ENCODE measurements around the gene TMEM176B.

The TMEM176B gene

GRCh38 chr7:150753826-150754603 is 46.1 kb downstream of the TMEM176B start:
- Histone ChIP-seq H3K27ac (ENCODE audit: insufficient read depth, low read depth, low read length, poor library complexity, severe bottlenecking) (no peak overlapping the region), H3K4me1 (ENCODE audit: control insufficient read depth, insufficient read depth, low read length) (no peaks in the 10 kb centered on the region), H3K9me3 (ENCODE audit: control insufficient read depth, low read length) (no peaks in the 10 kb centered on the region), H3K4me3 (ENCODE audit: insufficient read depth, low read depth, low read length) (no peak overlapping the region), H3K36me3 (ENCODE audit: control insufficient read depth, insufficient read depth, low read length) (no peaks in the 10 kb centered on the region), H3K27me3 (ENCODE audit: control insufficient read depth, insufficient read depth, low read length, poor library complexity, severe bottlenecking) (peaks cover 16% of the 10 kb centered on the region)
- WGBS, 2 experiments = 31 to 37% methylated on average over 3 of the region's 3 CpGs

- Histone ChIP-seq H3K36me3 (ENCODE audit: control insufficient read depth, insufficient read depth, low read length) (no peaks in the 10 kb centered on the region), H3K4me1 (ENCODE audit: control insufficient read depth, insufficient read depth, low read length) (no peaks in the 10 kb centered on the region), H3K9me3 (ENCODE audit: control insufficient read depth, low read length) (no peaks in the 10 kb centered on the region), H3K27ac (ENCODE audit: insufficient read depth, low read depth, low read length, poor library complexity, severe bottlenecking) (no peak overlapping the region), H3K4me3 (ENCODE audit: insufficient read depth, low read depth, low read length) (no peak overlapping the region), H3K27me3 (ENCODE audit: control insufficient read depth, insufficient read depth, low read length, poor library complexity, severe bottlenecking) (peaks cover 22% of the 10 kb centered on the region)
- 79 to 83% methylated on average over 6 of the region's 6 CpGs for WGBS, 2 experiments
Measured at GRCh38 chr7:150753239-150753638, 46.9 kb downstream of the TMEM176B start.

- Histone ChIP-seq H3K27me3 (ENCODE audit: control insufficient read depth, insufficient read depth, low read length, poor library complexity, severe bottlenecking) (peaks cover 34% of the 10 kb centered on the region), H3K4me3 (ENCODE audit: insufficient read depth, low read depth, low read length) (no peak overlapping the region), H3K9me3 (ENCODE audit: control insufficient read depth, low read length) (no peaks in the 10 kb centered on the region), H3K27ac (ENCODE audit: insufficient read depth, low read depth, low read length, poor library complexity, severe bottlenecking) (no peak overlapping the region), H3K36me3 (ENCODE audit: control insufficient read depth, insufficient read depth, low read length) (no peaks in the 10 kb centered on the region), H3K4me1 (ENCODE audit: control insufficient read depth, insufficient read depth, low read length) (no peaks in the 10 kb centered on the region)
- WGBS, 2 experiments = 67 to 79% methylated on average over 2 of the region's 2 CpGs
Measured at GRCh38 chr7:150751702-150752101, 48.5 kb downstream of the TMEM176B start.

GRCh38 chr7:150748376-150748775 is 51.8 kb downstream of the TMEM176B start:
- H3K27ac ChIP-seq (ENCODE audit: insufficient read depth, low read depth, low read length, poor library complexity, severe bottlenecking) = no peak overlapping the region
- no peaks in the 10 kb centered on the region for H3K4me1 ChIP-seq (ENCODE audit: control insufficient read depth, insufficient read depth, low read length)
- H3K27me3 ChIP-seq (ENCODE audit: control insufficient read depth, insufficient read depth, low read length, poor library complexity, severe bottlenecking) = peaks cover 54% of the 10 kb centered on the region
- H3K4me3 ChIP-seq (ENCODE audit: insufficient read depth, low read depth, low read length) = no peak overlapping the region
- H3K36me3 ChIP-seq (ENCODE audit: control insufficient read depth, insufficient read depth, low read length) = no peaks in the 10 kb centered on the region
- whole genome bisulfite sequencing, 2 experiments = 58 to 71% methylated on average over 4 of the region's 4 CpGs
- H3K9me3 ChIP-seq (ENCODE audit: control insufficient read depth, low read length) = no peaks in the 10 kb centered on the region

DNA sequence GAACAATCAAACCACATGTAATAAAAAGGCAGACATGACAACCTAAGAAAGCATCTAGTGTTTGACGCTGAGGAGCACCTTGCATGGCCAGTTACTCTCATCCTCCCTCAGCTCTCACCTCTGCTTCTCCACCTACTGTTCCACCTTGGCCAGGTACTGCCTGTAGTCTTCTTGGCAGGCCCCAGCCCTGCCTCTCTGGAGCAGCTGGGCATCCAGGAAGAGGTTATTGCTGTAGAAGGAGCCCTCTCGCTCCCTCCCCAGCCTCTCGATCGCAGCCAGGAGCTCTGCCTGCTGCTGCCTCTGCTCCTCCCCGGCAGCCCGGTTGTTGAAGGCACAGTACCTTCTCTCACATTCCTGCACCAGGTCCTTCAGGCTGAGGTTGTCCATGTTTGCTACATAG is 53.2 kb downstream of the TMEM176B start:
- Histone ChIP-seq H3K27ac (ENCODE audit: insufficient read depth, low read depth, low read length, poor library complexity, severe bottlenecking) (no peak overlapping the region), H3K9me3 (ENCODE audit: control insufficient read depth, low read length) (no peaks in the 10 kb centered on the region), H3K4me3 (ENCODE audit: insufficient read depth, low read depth, low read length) (no peak overlapping the region), H3K4me1 (ENCODE audit: control insufficient read depth, insufficient read depth, low read length) (no peaks in the 10 kb centered on the region), H3K27me3 (ENCODE audit: control insufficient read depth, insufficient read depth, low read length, poor library complexity, severe bottlenecking) (peaks cover 69% of the 10 kb centered on the region), H3K36me3 (ENCODE audit: control insufficient read depth, insufficient read depth, low read length) (no peaks in the 10 kb centered on the region)
- WGBS, 2 experiments = 89% methylated on average over 6 of the region's 6 CpGs

GRCh38 chr7:150745876-150746275 is 54.3 kb downstream of the TMEM176B start:
- Histone ChIP-seq H3K4me1 (ENCODE audit: control insufficient read depth, insufficient read depth, low read length) (no peaks in the 10 kb centered on the region), H3K36me3 (ENCODE audit: control insufficient read depth, insufficient read depth, low read length) (no peaks in the 10 kb centered on the region), H3K9me3 (ENCODE audit: control insufficient read depth, low read length) (no peaks in the 10 kb centered on the region), H3K4me3 (ENCODE audit: insufficient read depth, low read depth, low read length) (no peak overlapping the region), H3K27ac (ENCODE audit: insufficient read depth, low read depth, low read length, poor library complexity, severe bottlenecking) (no peak overlapping the region), H3K27me3 (ENCODE audit: control insufficient read depth, insufficient read depth, low read length, poor library complexity, severe bottlenecking) (peaks cover 79% of the 10 kb centered on the region)
- 76% methylated on average over 3 of the region's 3 CpGs for WGBS, 2 experiments

- peaks cover 82% of the 10 kb centered on the region for H3K27me3 ChIP-seq (ENCODE audit: control insufficient read depth, insufficient read depth, low read length, poor library complexity, severe bottlenecking)
- 79 to 86% methylated on average over 5 of the region's 5 CpGs for WGBS, 2 experiments
- no peaks in the 10 kb centered on the region for H3K4me1 ChIP-seq (ENCODE audit: control insufficient read depth, insufficient read depth, low read length)
- no peak overlapping the region for H3K27ac ChIP-seq (ENCODE audit: insufficient read depth, low read depth, low read length, poor library complexity, severe bottlenecking)
- no peaks in the 10 kb centered on the region for H3K36me3 ChIP-seq (ENCODE audit: control insufficient read depth, insufficient read depth, low read length)
- H3K9me3 ChIP-seq (ENCODE audit: control insufficient read depth, low read length) = no peaks in the 10 kb centered on the region
- no peak overlapping the region for H3K4me3 ChIP-seq (ENCODE audit: insufficient read depth, low read depth, low read length)
Measured at GRCh38 chr7:150745086-150745485, 55.1 kb downstream of the TMEM176B start.

DNA sequence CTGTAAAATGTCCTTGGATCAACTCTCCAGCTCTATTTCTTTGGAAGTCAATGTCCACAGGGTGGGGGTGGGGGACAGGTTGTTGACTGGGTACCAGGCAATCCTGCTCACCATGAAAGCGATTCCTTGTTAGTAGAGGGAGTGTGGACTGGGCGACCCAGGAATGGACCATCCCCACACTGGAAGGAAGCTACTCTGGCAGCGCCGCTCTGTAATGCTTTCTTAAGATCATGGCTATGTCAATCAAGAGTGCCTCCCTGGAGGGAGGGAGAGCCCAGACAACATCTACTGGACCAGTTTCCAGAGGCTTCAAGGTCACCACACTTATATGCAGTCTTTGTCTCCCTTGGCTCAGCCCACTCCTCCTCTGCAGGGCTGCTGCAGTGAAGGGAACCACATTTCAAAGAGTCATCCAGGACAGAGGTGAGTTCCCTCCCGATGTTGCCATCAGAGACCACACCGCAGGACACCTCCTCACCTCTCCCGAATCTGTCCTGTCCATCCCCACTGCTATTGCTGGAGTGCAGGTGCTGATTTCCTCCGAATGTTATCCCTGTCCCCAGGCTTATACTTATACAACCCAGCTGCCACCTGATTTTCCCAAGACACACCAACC is 56.0 kb downstream of the TMEM176B start:
- Histone ChIP-seq H3K27me3 (ENCODE audit: control insufficient read depth, insufficient read depth, low read length, poor library complexity, severe bottlenecking) (peaks cover 82% of the 10 kb centered on the region), H3K4me3 (ENCODE audit: insufficient read depth, low read depth, low read length) (no peak overlapping the region), H3K4me1 (ENCODE audit: control insufficient read depth, insufficient read depth, low read length) (no peaks in the 10 kb centered on the region), H3K9me3 (ENCODE audit: control insufficient read depth, low read length) (no peaks in the 10 kb centered on the region), H3K27ac (ENCODE audit: insufficient read depth, low read depth, low read length, poor library complexity, severe bottlenecking) (no peak overlapping the region), H3K36me3 (ENCODE audit: control insufficient read depth, insufficient read depth, low read length) (no peaks in the 10 kb centered on the region)
- 75 to 82% methylated on average over 8 of the region's 8 CpGs for WGBS, 2 experiments

GRCh38 chr7:150742286-150742968 is 57.7 kb downstream of the TMEM176B start:
- Histone ChIP-seq H3K9me3 (ENCODE audit: control insufficient read depth, low read length) (no peaks in the 10 kb centered on the region), H3K36me3 (ENCODE audit: control insufficient read depth, insufficient read depth, low read length) (no peaks in the 10 kb centered on the region), H3K27ac (ENCODE audit: insufficient read depth, low read depth, low read length, poor library complexity, severe bottlenecking) (no peak overlapping the region), H3K4me1 (ENCODE audit: control insufficient read depth, insufficient read depth, low read length) (peaks cover 4% of the 10 kb centered on the region), H3K27me3 (ENCODE audit: control insufficient read depth, insufficient read depth, low read length, poor library complexity, severe bottlenecking) (peaks cover 83% of the 10 kb centered on the region), H3K4me3 (ENCODE audit: insufficient read depth, low read depth, low read length) (no peak overlapping the region)
- WGBS, 2 experiments = 80% methylated on average over 14 of the region's 14 CpGs
